ENCODE measurements around the gene DNAAF2. TPM values are rescaled to one million over a fixed set of nuclear protein-coding genes. Genes with fewer than 3 reads are reported as not detected.

DNAAF2 gene, protein sequence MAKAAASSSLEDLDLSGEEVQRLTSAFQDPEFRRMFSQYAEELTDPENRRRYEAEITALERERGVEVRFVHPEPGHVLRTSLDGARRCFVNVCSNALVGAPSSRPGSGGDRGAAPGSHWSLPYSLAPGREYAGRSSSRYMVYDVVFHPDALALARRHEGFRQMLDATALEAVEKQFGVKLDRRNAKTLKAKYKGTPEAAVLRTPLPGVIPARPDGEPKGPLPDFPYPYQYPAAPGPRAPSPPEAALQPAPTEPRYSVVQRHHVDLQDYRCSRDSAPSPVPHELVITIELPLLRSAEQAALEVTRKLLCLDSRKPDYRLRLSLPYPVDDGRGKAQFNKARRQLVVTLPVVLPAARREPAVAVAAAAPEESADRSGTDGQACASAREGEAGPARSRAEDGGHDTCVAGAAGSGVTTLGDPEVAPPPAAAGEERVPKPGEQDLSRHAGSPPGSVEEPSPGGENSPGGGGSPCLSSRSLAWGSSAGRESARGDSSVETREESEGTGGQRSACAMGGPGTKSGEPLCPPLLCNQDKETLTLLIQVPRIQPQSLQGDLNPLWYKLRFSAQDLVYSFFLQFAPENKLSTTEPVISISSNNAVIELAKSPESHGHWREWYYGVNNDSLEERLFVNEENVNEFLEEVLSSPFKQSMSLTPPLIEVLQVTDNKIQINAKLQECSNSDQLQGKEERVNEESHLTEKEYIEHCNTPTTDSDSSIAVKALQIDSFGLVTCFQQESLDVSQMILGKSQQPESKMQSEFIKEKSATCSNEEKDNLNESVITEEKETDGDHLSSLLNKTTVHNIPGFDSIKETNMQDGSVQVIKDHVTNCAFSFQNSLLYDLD
- total RNA-seq (7.7 and 8.5 TPM in 2 replicates), polyA plus RNA-seq (23.3 and 26.9 TPM in 2 replicates), polyA minus RNA-seq (20.3 and 29.7 TPM in 2 replicates)
- 10.5 TPM for total RNA-seq (2013)

DNA sequence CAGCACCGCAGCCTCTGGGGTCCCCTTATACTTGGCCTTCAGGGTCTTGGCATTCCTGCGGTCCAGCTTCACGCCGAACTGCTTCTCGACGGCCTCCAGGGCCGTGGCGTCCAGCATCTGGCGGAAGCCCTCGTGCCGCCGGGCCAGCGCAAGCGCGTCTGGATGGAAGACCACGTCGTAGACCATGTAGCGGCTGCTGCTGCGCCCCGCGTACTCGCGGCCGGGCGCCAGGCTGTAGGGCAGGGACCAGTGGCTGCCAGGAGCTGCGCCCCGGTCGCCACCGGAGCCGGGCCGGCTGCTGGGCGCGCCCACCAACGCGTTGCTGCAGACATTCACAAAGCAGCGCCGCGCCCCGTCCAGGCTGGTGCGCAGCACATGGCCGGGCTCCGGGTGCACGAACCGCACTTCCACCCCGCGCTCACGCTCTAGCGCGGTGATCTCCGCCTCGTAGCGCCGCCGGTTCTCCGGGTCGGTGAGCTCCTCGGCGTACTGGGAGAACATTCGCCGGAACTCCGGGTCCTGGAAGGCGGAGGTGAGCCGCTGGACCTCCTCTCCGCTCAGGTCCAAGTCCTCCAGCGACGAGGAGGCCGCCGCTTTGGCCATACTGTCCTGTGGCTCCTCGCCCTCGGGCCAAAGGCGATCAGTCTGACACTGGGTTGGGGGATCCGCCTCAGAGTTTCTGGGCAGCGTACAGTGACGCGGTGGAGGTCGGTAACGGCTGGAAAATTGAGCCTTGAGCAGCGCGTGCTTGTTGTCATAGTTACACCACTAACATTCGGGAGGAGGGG, at the start of gene DNAAF2:
Gene DNAAF2 (minus strand): TSS at position 698 of the 788 bp plus-strand sequence. CDS start 95 bp downstream, at position 603.
- Histone ChIP-seq H3K27ac (ENCODE audit: low read length in 2 of 2) (peak within 1 kb of the TSS; percentile 97 to 98), H4K20me1 (ENCODE audit: control insufficient read depth, insufficient read depth, low read length, poor library complexity, severe bottlenecking) (peaks cover 20% of the 10 kb centered on the region), H3K4me2 (replicated peaks; ENCODE audit: low read depth, low read length, poor library complexity, severe bottlenecking) (peak within 1 kb of the TSS; percentile 89), H3K9me3 (ENCODE audit: control extremely low read depth in 1 of 3, control insufficient read depth in 2 of 3, insufficient read depth in 1 of 3, low read length in 2 of 3) (no peaks in the 10 kb centered on the region), H3K4me3 (ENCODE audit: control extremely low read depth in 1 of 5, extremely low read depth in 1 of 5, insufficient read depth in 1 of 5, low read depth in 2 of 5, low read length in 4 of 5) (peak within 1 kb of the TSS; percentile 56 to 98 (median 85)), H3K27me3 (replicated peaks in 1 of 4; ENCODE audit: control extremely low read depth in 1 of 4, control insufficient read depth in 3 of 4, insufficient read depth in 4 of 4, low read length in 3 of 4) (no peaks in the 10 kb centered on the region), H3K9ac (ENCODE audit: low read length) (peak within 1 kb of the TSS; percentile 92), H3K36me3 (replicated peaks in 1 of 2; ENCODE audit: control extremely low read depth in 1 of 2, control insufficient read depth in 1 of 2, extremely low read depth in 1 of 2, insufficient read depth in 2 of 2, low read length in 1 of 2) (peaks cover 0 to 16% of the 10 kb centered on the region in 2 experiments), H3K4me1 (ENCODE audit: control insufficient read depth in 2 of 2, insufficient read depth in 2 of 2, low read length in 2 of 2) (peaks cover 20 to 26% of the 10 kb centered on the region in 2 donors), H3K79me2 (ENCODE audit: control insufficient read depth, insufficient read depth, low read length) (peaks cover 76% of the 10 kb centered on the region), H2AFZ (ENCODE audit: insufficient read depth, low read depth, low read length, poor library complexity, severe bottlenecking) (peak within 1 kb of the TSS; percentile 80)
- no peaks in the 10 kb centered on the region for H3K27me3 Mint-ChIP-seq
- peaks cover 50% of the 10 kb centered on the region for H3K4me1 Mint-ChIP-seq
- intact Hi-C loops (cut with micrococcal nuclease), result loop anchor here (1.0 to 2.0 kb wide), 11 partner anchors 14 to 1196 kb away; partner anchors contain the start of genes KLHDC1, KLHDC2, LRR1 and MAP4K5
- peak; percentile 90 for DNase-seq
- under 1% methylated on average over 78 of the region's 80 CpGs for WGBS (ENCODE audit: insufficient coverage)
- ChIA-PET POLR2A (interaction anchor here (0.6 to 5.3 kb wide), 11 partner anchors 10 to 228 kb away, joined by 3 to 88 read pairs (median 11); partner anchors contain the start of genes KLHDC2, LRR1, MGAT2 and NEMF), CTCF (interaction anchor here (0.6 to 5.3 kb wide), 27 partner anchors 12 to 597 kb away, joined by 3 to 93 read pairs (median 4); partner anchors contain the start of genes KLHDC1, KLHDC2, LRR1 and MGAT2)
- peak within 1 kb of the TSS; percentile 96 for H3K4me3 Mint-ChIP-seq
- H3K27ac Mint-ChIP-seq, result peak within 1 kb of the TSS; percentile 98
- no peaks in the 10 kb centered on the region for H3K9me3 Mint-ChIP-seq (ENCODE audit: insufficient read depth)
- ATAC-seq (ENCODE audit: low read depth), result peak; percentile 35
- TF ChIP-seq, protein P1, sequence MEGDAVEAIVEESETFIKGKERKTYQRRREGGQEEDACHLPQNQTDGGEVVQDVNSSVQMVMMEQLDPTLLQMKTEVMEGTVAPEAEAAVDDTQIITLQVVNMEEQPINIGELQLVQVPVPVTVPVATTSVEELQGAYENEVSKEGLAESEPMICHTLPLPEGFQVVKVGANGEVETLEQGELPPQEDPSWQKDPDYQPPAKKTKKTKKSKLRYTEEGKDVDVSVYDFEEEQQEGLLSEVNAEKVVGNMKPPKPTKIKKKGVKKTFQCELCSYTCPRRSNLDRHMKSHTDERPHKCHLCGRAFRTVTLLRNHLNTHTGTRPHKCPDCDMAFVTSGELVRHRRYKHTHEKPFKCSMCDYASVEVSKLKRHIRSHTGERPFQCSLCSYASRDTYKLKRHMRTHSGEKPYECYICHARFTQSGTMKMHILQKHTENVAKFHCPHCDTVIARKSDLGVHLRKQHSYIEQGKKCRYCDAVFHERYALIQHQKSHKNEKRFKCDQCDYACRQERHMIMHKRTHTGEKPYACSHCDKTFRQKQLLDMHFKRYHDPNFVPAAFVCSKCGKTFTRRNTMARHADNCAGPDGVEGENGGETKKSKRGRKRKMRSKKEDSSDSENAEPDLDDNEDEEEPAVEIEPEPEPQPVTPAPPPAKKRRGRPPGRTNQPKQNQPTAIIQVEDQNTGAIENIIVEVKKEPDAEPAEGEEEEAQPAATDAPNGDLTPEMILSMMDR (IDR thresholded peaks at IDR 0.05), result peak; percentile 4
- no peak for TF ChIP-seq EZH2 (IDR thresholded peaks at IDR 0.05; ENCODE audit: borderline replicate concordance, insufficient read depth, low read depth, low read length, poor library complexity, severe bottlenecking)

All from B cell (primary cell).